IPS-15b (cell line): ENCODE data around the gene BRMS1L.
"Not testable (repeated sequence)": the region's sequence is repeated elsewhere in the genome, so short reads cannot be mapped to it uniquely, and the experiment has no call there.

Experiments
- H3K27me3 ChIP-seq: one replicate; pipeline ENCODE4 v1.6.1; 2013; ENCODE audit warnings: low read length; ENCODE audit not compliant: control insufficient read depth, insufficient read depth
- H3K36me3 ChIP-seq: one replicate; pipeline ENCODE4 v1.6.1; 2013; ENCODE audit warnings: low read length; ENCODE audit not compliant: control insufficient read depth, insufficient read depth
- H3K4me1 ChIP-seq: one replicate; pipeline ENCODE4 v1.6.1; 2013; ENCODE audit warnings: mild to moderate bottlenecking, low read length; ENCODE audit not compliant: control insufficient read depth, insufficient read depth
- H3K4me3 ChIP-seq: one replicate; pipeline ENCODE4 v1.5.1; 2013; ENCODE audit warnings: low read depth, low read length
- H3K9ac ChIP-seq: one replicate; pipeline ENCODE4 v1.6.1; 2013; ENCODE audit warnings: low read depth, mild to moderate bottlenecking, low read length
- H3K9me3 ChIP-seq: one replicate; pipeline ENCODE4 v1.6.1; 2013; ENCODE audit warnings: mild to moderate bottlenecking, low read length; ENCODE audit not compliant: control insufficient read depth, insufficient read depth

The BRMS1L gene

GRCh38 chr14:35826218-35826951, at the start of gene BRMS1L:
BRMS1L (plus strand) TSS chr14:35826338; CDS start chr14:35826517, 179 bp downstream.
- H3K4me3 ChIP-seq: peak within 1 kb of the TSS; percentile 100
- H3K27me3 ChIP-seq: no peaks in the 10 kb centered on the region
- H3K4me1 ChIP-seq: no peaks in the 10 kb centered on the region
- H3K36me3 ChIP-seq: no peaks in the 10 kb centered on the region
- peak within 1 kb of the TSS; percentile 91 for H3K9ac ChIP-seq
- no peaks in the 10 kb centered on the region for H3K9me3 ChIP-seq

- Histone ChIP-seq H3K27me3 (no peaks in the 10 kb centered on the region), H3K9ac (no peak overlapping the region), H3K4me3 (no peak overlapping the region), H3K36me3 (no peaks in the 10 kb centered on the region), H3K9me3 (no peaks in the 10 kb centered on the region), H3K4me1 (no peaks in the 10 kb centered on the region)
Observed at GRCh38 chr14:35776823-35777222, 49.3 kb upstream of the BRMS1L start.

- not testable (repeated sequence) for H3K4me3 ChIP-seq, H3K9ac ChIP-seq, H3K4me1 ChIP-seq, H3K36me3 ChIP-seq, H3K27me3 ChIP-seq, H3K9me3 ChIP-seq
Observed at GRCh38 chr14:35777550-35777949, 48.6 kb upstream of the BRMS1L start.

GRCh38 chr14:35779368-35779767, 46.8 kb upstream of the BRMS1L start:
- no peaks in the 10 kb centered on the region for H3K36me3 ChIP-seq
- no peaks in the 10 kb centered on the region for H3K9me3 ChIP-seq
- no peaks in the 10 kb centered on the region for H3K27me3 ChIP-seq
- no peak overlapping the region for H3K4me3 ChIP-seq
- H3K9ac ChIP-seq: no peak overlapping the region
- no peaks in the 10 kb centered on the region for H3K4me1 ChIP-seq

GRCh38 chr14:35783699-35784098, 42.4 kb upstream of the BRMS1L start:
- H3K4me1 ChIP-seq: no peaks in the 10 kb centered on the region
- no peaks in the 10 kb centered on the region for H3K27me3 ChIP-seq
- H3K9ac ChIP-seq: no peak overlapping the region
- no peaks in the 10 kb centered on the region for H3K9me3 ChIP-seq
- no peaks in the 10 kb centered on the region for H3K36me3 ChIP-seq
- no peak overlapping the region for H3K4me3 ChIP-seq

- Histone ChIP-seq H3K4me1 (no peaks in the 10 kb centered on the region), H3K27me3 (no peaks in the 10 kb centered on the region), H3K9me3 (no peaks in the 10 kb centered on the region), H3K9ac (no peak overlapping the region), H3K36me3 (no peaks in the 10 kb centered on the region), H3K4me3 (no peak overlapping the region)
Observed at GRCh38 chr14:35786856-35787255, 39.3 kb upstream of the BRMS1L start.

GRCh38 chr14:35789651-35790050, 36.5 kb upstream of the BRMS1L start:
- Histone ChIP-seq H3K4me3 (no peak overlapping the region), H3K36me3 (no peaks in the 10 kb centered on the region), H3K27me3 (no peaks in the 10 kb centered on the region), H3K9me3 (no peaks in the 10 kb centered on the region), H3K9ac (no peak overlapping the region), H3K4me1 (no peaks in the 10 kb centered on the region)

GRCh38 chr14:35797796-35798195, 28.3 kb upstream of the BRMS1L start:
- Histone ChIP-seq H3K4me3 (no peak overlapping the region), H3K36me3 (no peaks in the 10 kb centered on the region), H3K9me3 (no peaks in the 10 kb centered on the region), H3K27me3 (no peaks in the 10 kb centered on the region), H3K4me1 (no peaks in the 10 kb centered on the region), H3K9ac (no peak overlapping the region)

GRCh38 chr14:35806006-35806907, 19.9 kb upstream of the BRMS1L start:
- no peaks in the 10 kb centered on the region for H3K9me3 ChIP-seq
- no peak overlapping the region for H3K9ac ChIP-seq
- H3K4me3 ChIP-seq: no peak overlapping the region
- no peaks in the 10 kb centered on the region for H3K36me3 ChIP-seq
- peaks cover 6% of the 10 kb centered on the region for H3K4me1 ChIP-seq
- no peaks in the 10 kb centered on the region for H3K27me3 ChIP-seq

GRCh38 chr14:35807131-35807961, 18.8 kb upstream of the BRMS1L start:
- H3K4me3 ChIP-seq: peak overlapping the region; percentile 77
- no peak overlapping the region for H3K9ac ChIP-seq
- H3K9me3 ChIP-seq: no peaks in the 10 kb centered on the region
- no peaks in the 10 kb centered on the region for H3K36me3 ChIP-seq
- H3K27me3 ChIP-seq: no peaks in the 10 kb centered on the region
- peaks cover 6% of the 10 kb centered on the region for H3K4me1 ChIP-seq

GRCh38 chr14:35808076-35808637, 18.0 kb upstream of the BRMS1L start:
- no peaks in the 10 kb centered on the region for H3K27me3 ChIP-seq
- no peaks in the 10 kb centered on the region for H3K36me3 ChIP-seq
- H3K4me3 ChIP-seq: peak overlapping the region; percentile 77
- peaks cover 6% of the 10 kb centered on the region for H3K4me1 ChIP-seq
- peak overlapping the region; percentile 32 for H3K9ac ChIP-seq
- no peaks in the 10 kb centered on the region for H3K9me3 ChIP-seq
